ENCODE data around the gene PARVB. TPM values are rescaled to one million over a fixed set of nuclear protein-coding genes. Genes with fewer than 3 reads are reported as not detected.

Gene PARVB
- total and polyA plus RNA-seq, 2 donors (not counting 3 experiments of a cell fraction or from before 2014, with no cell fraction given) = 155 to 162 TPM

DNA sequence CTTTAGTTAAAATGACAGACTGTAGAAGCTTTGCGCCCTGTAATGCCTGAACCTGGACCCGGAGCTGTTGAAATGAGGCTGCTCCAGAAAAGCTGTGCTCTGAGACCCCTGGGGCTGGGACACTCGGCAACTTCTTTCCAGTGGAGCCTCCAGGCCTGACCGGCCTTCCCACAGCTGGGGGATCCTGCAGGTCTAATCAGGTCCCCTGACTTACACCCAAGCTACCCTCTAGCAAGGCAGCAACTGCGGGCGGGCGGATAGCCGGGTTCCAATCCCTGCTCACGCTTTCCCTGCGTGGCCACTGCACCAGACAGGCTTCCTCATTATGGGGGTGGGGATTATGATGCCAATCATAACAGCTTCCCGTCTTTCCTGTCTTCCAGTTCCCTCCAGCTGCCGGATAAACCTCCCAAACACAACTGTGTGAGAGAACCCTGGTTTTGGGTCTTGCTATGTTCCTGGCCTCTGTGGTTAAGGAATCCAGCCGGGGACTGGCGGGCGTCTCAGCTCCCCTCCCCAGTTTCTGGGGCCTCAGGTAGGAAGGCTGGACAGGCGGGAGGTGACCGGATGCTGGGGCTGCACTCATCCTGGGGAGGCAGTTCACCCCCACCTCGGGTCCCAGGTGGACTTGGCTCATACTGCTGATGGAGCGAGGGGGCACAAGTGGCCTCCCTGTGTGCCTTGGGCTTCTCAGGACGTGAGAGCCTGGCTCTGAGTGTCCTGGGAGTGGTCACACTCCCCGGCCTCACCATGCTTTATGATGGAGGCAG lies 195.2 kb downstream of the PARVB start:
- no peaks in the 10 kb centered on the region for H3K27me3 ChIP-seq (ENCODE audit: control insufficient read depth in 2 of 2, insufficient read depth in 2 of 2, low read length in 2 of 2)
- no TSS peak for BruUV-seq (replicated peaks)
- no peaks in the 10 kb centered on the region for H4K20me1 ChIP-seq (replicated peaks; ENCODE audit: control insufficient read depth, extremely low read depth, insufficient read depth, low read length)
- no peaks in the 10 kb centered on the region for H3K9me3 ChIP-seq (replicated peaks; ENCODE audit: control insufficient read depth, insufficient read depth, low read length)
- no peak overlapping the region for H2AFZ ChIP-seq (ENCODE audit: low read depth, low read length)
- H3K79me2 ChIP-seq (ENCODE audit: control insufficient read depth, insufficient read depth, low read length) = no peaks in the 10 kb centered on the region
- H3K36me3 ChIP-seq (ENCODE audit: control insufficient read depth in 2 of 2, extremely low read depth in 1 of 2, insufficient read depth in 2 of 2, low read length in 2 of 2) = no peaks in the 10 kb centered on the region
- no peak overlapping the region for H3K4me2 ChIP-seq (ENCODE audit: insufficient read depth, low read length)
- no peak overlapping the region for H3K27ac ChIP-seq (ENCODE audit: insufficient read depth, low read depth, low read length)
- no peaks in the 10 kb centered on the region for H3K4me1 ChIP-seq (ENCODE audit: control insufficient read depth, extremely low read depth, insufficient read depth, low read length)
- DNase-seq (ENCODE audit: low read depth, low spot score) = no peak
- POLR2A ChIA-PET = no interaction called here
- no peak overlapping the region for H3K9ac ChIP-seq (replicated peaks; ENCODE audit: extremely low read depth, insufficient read depth, low read length)
- CTCF ChIA-PET = no interaction called here
- dilution Hi-C loops (cut with MboI; ENCODE audit: extremely low pct_ligation_motif_present, low sequenced_read_pairs) (no loop called here), intact Hi-C loops (cut with micrococcal nuclease) (no loop called here)
- FAIRE-seq = no peak
- TF ChIP-seq EZH2 (IDR thresholded peaks at IDR 0.05; ENCODE audit: borderline replicate concordance, low read depth, low read length, severe bottlenecking) (no peak), POLR2A (IDR thresholded peaks at IDR 0.05; ENCODE audit: low read depth, low read length) (no peak), MYC (IDR thresholded peaks at IDR 0.05; ENCODE audit: low read depth, low read length) (no peak), GATA2 (IDR thresholded peaks at IDR 0.05; ENCODE audit: insufficient read depth, insufficient read length, low read depth, low read length) (no peak), POLR2AphosphoS5 (IDR thresholded peaks at IDR 0.05; ENCODE audit: insufficient read depth, low read depth, low read length) (no peak), JUN (IDR thresholded peaks at IDR 0.05; ENCODE audit: borderline replicate concordance, insufficient read depth, insufficient read length, low read depth) (no peak), FOS (IDR thresholded peaks at IDR 0.05; ENCODE audit: borderline replicate concordance, insufficient read depth, low read length) (no peak)
- TF ChIP-seq, protein P1, sequence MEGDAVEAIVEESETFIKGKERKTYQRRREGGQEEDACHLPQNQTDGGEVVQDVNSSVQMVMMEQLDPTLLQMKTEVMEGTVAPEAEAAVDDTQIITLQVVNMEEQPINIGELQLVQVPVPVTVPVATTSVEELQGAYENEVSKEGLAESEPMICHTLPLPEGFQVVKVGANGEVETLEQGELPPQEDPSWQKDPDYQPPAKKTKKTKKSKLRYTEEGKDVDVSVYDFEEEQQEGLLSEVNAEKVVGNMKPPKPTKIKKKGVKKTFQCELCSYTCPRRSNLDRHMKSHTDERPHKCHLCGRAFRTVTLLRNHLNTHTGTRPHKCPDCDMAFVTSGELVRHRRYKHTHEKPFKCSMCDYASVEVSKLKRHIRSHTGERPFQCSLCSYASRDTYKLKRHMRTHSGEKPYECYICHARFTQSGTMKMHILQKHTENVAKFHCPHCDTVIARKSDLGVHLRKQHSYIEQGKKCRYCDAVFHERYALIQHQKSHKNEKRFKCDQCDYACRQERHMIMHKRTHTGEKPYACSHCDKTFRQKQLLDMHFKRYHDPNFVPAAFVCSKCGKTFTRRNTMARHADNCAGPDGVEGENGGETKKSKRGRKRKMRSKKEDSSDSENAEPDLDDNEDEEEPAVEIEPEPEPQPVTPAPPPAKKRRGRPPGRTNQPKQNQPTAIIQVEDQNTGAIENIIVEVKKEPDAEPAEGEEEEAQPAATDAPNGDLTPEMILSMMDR (IDR thresholded peaks at IDR 0.05; ENCODE audit: extremely low read depth in 1 of 2, insufficient read depth in 1 of 2, low read depth in 1 of 2, low read length in 2 of 2) = no peak
- TF ChIP-seq, protein P2, sequence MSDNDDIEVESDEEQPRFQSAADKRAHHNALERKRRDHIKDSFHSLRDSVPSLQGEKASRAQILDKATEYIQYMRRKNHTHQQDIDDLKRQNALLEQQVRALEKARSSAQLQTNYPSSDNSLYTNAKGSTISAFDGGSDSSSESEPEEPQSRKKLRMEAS (IDR thresholded peaks at IDR 0.05; ENCODE audit: insufficient read depth, insufficient read length) = no peak
- no peak overlapping the region for H3K4me3 ChIP-seq (replicated peaks in 1 of 3; ENCODE audit: insufficient read depth in 1 of 3, low read depth in 1 of 3, low read length in 3 of 3)
- H3K9me1 ChIP-seq (replicated peaks; ENCODE audit: control insufficient read depth, extremely low read depth, insufficient read depth, low read length) = no peaks in the 10 kb centered on the region

Measured in endothelial cell of umbilical vein (primary cell).